GM18519 (cell line): Measurements from ENCODE around the gene MAP2K2.
A peak's percentile ranks its signal among the peaks of the same experiment; 100 is the strongest.
"Not testable (repeated sequence)": the region's sequence is repeated elsewhere in the genome, so short reads cannot be mapped to it uniquely, and the experiment has no call there.

ENCODE experiments used
- ATAC-seq: cut with Tn5 transposase; IDR thresholded peaks from one replicate; pipeline ENCODE4 v1.9.1; 2021; ENCODE audit warnings: mild to moderate bottlenecking, moderate library complexity; ENCODE audit not compliant: unreplicated experiment, low FRiP score

The MAP2K2 gene

DNA sequence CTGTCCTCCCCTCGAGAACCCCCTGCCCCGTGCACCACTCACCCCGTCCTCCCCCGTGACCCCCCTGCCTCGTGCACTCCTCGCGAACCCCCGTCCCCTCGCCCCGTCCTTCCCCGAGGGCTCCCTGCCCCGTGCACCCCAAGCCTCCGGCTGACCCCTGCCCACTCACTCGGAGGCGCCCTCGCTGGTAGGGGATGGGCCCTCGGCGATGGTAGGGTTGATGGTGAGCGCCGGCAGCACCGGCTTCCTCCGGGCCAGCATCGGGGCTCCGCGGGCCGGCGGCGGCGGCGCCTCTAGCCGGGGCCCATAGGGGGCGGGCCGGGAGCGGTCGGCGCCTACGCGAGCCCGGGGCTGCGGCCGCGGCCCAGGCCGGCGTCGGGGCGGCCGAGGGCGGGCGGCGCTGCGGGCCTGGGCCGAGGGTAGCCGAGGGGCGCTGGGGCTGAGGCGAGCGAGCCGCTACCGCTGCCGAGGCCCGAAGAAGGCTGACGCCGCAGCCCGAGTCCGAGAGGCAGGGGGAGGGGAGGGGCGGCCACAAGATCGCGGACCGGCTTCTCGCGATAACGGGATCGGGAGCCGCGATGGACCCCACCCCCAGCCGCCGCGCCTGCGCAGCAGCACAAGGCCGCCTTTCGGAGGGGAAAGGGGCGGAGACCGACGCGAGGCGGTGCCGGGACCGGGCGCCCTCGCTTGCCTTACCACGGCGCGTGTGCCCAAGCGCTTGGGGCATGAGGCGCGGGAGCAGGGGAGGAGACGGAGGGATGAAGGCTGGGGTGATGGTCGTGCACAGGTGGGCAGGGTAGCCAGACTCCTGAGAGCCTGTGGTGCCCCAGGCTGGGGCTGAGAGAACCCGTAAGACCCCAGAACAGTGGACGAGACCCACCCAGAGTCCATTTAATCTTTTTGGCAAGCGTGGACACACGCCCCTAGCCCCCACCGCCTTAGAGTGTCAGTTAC is at the start of gene MAP2K2:
Gene MAP2K2, minus strand, starts transcription at position 508 of the 954 bp plus-strand sequence. Its CDS starts 247 bp downstream, at position 261.
- peak; percentile 75 for ATAC-seq

DNA sequence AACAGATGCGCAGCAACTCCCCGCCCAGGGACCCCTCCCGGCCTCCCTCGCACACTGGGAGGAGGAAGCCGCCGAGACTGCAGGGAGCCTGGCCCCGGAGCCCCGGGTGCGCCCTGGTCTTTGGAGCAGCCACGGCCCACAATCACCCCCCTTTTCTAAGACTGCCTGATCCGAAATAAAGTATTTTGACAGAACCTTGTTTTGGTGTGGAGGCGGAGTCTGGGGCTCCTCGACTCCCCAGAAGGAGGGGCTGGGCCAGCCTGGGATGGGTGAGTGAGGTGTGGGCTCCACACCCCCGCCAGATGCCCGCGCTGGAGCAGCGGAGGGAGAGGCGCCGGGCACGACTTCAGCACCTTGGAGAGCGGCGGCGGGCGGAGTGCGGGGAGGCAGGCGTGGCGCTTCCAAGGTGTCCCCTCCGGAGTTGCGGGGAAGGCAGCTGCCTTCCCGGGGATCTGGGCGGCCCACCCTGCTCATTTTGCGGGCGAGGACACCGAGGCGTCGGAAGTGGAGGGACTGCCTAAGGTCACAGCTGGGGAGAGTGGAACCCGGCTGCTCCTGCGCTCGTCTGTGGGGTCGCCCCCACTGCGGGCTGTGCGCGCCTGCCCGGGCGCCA is 49.0 kb upstream of the MAP2K2 start:
- ATAC-seq: no peak

DNA sequence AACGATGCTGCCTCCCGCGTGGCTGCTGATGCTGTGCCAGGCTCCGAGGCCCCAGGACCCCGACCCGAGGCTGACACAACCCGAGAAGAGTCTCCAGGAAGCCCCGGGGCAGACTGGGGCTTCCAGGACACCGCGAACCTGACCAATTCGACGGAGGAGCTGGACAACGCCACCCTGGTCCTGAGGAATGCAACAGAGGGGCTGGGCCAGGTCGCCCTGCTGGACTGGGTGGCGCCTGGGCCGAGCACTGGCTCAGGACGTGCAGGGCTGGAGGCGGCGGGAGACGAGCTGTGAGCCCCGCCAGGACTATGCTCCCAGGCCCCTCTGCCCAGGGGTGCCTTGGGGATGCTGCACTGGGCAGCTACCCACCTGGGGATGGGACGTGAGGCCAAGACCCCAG is 47.8 kb upstream of the MAP2K2 start:
- no peak for ATAC-seq

DNA sequence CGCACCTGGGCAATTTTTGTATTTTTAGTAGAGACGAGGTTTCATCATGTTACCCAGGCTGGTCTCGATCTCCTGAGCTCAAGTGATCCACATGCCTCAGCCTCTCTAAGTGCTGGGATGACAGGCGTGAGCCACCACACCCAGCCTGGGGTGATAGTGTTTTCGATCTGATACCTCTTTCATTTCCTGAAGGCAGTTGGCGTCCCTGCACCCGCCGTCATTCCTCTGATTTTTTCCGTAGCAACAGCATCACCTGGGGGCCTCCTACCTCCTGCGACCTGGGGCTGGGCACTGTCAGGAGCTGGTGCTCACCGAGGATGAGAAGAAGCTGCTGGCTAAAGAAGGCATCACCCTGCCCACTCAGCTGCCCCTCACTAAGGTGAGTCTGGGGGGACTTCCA is 40.3 kb upstream of the MAP2K2 start:
- ATAC-seq: no peak

DNA sequence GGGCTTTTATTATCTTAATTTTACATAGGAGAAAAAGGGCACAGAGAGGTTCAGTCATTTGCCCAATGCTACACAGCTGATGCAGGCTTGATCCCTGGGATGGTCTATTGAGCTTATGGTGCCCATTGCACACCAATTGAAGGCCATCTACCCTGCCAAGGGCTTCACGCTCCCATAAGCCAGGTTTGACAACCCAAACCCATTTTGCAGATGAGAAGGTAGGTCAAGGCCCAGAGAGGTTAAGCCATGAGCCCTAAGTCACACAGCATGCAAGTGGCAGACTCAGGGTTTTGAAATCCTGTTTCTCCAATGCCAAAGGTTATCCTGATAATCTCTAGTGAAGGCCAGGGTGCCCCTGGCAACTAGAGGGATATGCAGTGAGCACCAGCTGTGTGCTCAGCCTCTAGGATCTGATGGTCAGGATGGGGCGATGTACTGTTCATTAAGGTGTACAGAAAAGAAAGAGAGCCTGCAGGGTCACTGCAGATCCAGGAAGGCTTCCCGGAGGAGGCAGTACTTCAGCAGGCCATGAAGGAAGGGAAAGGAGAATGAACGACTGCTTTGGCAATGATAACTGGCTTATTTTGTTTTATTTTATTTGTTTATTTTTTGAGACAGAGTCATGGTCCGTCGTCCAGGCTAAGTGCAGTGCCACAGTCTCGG is 37.6 kb upstream of the MAP2K2 start:
- ATAC-seq: no peak

GRCh38 chr19:4157971-4158370 is 34.0 kb upstream of the MAP2K2 start:
- not testable (repeated sequence) for ATAC-seq

GRCh38 chr19:4157164-4157563 is 33.2 kb upstream of the MAP2K2 start:
- no peak for ATAC-seq

- ATAC-seq: no peak
Measured at GRCh38 chr19:4154571-4155312, 30.8 kb upstream of the MAP2K2 start.

GRCh38 chr19:4152241-4152998 is 28.5 kb upstream of the MAP2K2 start:
- ATAC-seq: no peak

DNA sequence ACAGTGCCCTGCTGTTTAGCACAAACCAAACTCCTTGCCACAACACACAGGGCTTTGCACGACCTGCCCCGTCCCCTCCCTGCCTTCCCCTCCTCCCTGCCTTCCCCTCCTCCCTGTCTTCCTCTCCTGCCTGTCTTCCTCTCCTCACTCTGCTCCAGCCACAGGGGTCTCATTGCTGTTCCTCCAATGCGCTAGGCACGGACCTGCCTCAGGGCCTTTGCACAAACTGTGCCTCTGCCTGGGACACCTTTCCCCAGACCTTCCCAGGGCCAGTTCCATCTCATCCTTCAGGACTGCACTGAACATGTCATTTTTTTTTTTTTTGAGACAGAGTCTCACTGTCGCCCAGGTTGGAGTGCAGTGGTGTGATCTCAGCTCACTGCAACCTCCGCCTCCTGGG is 27.7 kb upstream of the MAP2K2 start:
- no peak for ATAC-seq

GRCh38 chr19:4149518-4150288 is 25.8 kb upstream of the MAP2K2 start:
- ATAC-seq: no peak

DNA sequence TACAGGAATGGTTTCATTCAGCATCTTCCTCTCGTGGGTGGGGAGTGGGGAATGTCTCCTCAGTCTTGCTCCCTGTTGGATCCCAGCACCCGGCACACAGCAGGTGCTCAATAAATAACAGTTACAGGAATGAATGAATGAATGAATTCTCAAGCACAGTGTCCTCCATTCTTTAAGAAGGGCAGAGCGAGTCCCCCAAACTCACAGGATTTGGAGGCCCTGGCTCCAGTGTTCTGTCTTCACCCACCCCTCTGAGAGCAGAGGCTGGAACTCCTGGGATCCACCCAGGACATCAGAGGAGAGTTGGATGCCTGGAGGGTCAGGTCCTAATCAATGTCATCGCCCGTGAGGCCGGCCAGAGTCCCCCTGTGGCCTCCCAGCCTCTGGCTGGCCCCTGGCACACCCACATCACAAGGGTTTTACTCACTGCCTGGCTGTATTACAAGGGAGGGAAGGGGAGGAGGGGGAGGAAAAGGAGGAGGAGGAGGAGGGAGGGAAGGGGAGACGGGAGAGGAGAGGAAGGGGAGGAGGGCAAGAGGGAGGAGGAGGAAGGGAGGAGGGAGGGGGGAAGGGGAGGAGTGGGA is 20.8 kb upstream of the MAP2K2 start:
- ATAC-seq: no peak

- ATAC-seq: not testable (repeated sequence)
Measured at GRCh38 chr19:4142916-4143315, 19.0 kb upstream of the MAP2K2 start.

DNA sequence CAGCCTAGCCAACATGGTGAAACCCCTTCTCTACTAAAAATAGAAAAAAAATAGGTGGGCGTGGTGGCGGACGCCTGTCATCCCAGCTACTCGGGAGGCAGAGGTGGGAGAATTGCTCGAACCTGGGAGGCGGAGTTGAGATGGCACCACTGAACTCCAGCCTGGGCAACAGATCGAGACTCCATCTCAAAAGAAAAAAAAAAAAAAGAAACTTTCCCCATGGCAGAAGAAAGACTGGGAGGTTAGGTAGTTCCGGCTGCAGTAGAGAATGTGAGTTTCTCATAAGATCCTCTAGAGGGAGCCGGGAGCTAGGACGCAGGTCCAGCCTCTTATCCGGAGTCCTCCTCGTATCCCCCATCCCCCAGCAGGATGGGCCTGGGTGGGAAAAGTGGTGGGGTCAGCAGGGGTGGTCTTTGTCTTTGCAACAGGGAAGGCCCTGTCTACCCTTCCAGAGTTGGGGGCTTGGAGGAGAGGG is 16.4 kb upstream of the MAP2K2 start:
- no peak for ATAC-seq

- ATAC-seq: no peak
Measured at GRCh38 chr19:4139614-4140236, 15.8 kb upstream of the MAP2K2 start.

- no peak for ATAC-seq
Measured at GRCh38 chr19:4138445-4138844, 14.5 kb upstream of the MAP2K2 start.

DNA sequence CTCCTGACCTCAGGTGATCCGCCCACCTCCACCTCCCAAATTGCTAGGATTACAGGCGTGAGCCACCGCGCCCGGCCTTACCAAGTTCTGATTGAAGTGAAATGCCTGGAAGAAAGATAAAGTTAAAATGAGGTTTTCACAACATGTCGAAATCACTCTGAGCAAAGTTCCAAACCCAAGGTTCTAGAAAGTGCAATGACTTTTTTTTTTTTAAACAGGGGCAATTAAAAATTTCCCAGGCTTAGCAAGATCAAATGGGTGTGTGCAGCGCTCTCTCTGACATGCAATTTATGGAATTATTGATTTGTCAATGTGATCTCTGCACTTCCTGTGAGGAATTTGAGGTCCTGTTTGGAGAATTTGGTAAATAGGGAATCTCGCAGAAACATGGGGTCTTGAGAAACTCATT is 12.8 kb upstream of the MAP2K2 start:
- ATAC-seq: no peak

DNA sequence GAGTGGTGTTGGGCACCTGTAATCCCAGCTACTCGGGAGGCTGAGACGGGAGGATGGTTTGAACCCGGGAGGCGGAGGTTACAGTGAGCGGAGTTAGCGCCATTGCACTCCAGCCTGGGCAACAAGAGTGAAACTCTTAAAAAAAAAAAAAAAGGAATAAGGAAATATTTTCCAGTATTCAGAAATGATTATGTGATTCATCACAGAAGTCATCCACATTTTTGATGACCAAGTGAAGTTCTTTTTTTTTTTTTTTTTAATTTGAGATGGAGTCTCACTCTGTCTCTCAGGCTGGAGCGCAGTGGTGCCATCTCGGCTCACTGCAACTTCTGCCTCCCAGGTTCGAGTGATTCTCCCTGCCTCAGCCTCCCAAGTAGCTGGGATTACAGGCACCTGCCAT is 11.5 kb upstream of the MAP2K2 start:
- not testable (repeated sequence) for ATAC-seq
